BJ (cell line): ENCODE results near the gene RGS10. TPM values are rescaled to one million over a fixed set of nuclear protein-coding genes. Genes with fewer than 3 reads are reported as not detected.
"Not testable (repeated sequence)": the region's sequence is repeated elsewhere in the genome, so short reads cannot be mapped to it uniquely, and the experiment has no call there.

Experiments
- CTCF ChIA-PET: fragments of 350-600 bp; formaldehyde crosslinking; extraction: SDS; loops from one replicate; lab custom pipeline; 2021; ENCODE audit warnings: antibody characterized with exemption, inconsistent platforms; lab: Yijun Ruan, JAX
- POLR2A ChIA-PET: fragments of 300-600 bp; sonication (Branson Sonifier 250); formaldehyde crosslinking; extraction: SDS; loops from one replicate; lab custom pipeline; 2021; ENCODE audit warnings: antibody characterized with exemption; lab: Charles Lee
- DNase-seq: peaks from one replicate; pipeline ENCODE4 v3.0.0-alpha.2; 2011; ENCODE audit warnings: low read depth
- H3K27me3 ChIP-seq: 2 replicates; pipeline ENCODE4 v1.6.0; 2011; ENCODE audit warnings: low read length; ENCODE audit not compliant: control insufficient read depth, insufficient read depth
- H3K36me3 ChIP-seq: 2 replicates; pipeline ENCODE4 v1.5.1; 2011; ENCODE audit warnings: low read length; ENCODE audit not compliant: control insufficient read depth, insufficient read depth
- H3K4me3 ChIP-seq: 2 replicates; pipeline ENCODE4 v1.5.1; 2011; ENCODE audit warnings: low read depth, mild to moderate bottlenecking, control low read depth, low read length
- CTCF ChIP-seq: IDR thresholded peaks from 2 replicates; pipeline ENCODE4 v1.5.1; 2011; ENCODE audit warnings: low read depth, mild to moderate bottlenecking, control low read depth, inconsistent platforms, low read length, moderate library complexity; ENCODE audit not compliant: insufficient read depth
- polyA plus RNA-seq: library from polyadenylated mRNA; depleted of rRNA; stranded (reverse); fragments of >200 nt; gene quantifications from 2 replicates; pipeline ENCODE4 v1.2.3, GENCODE V29; 2011

RGS10 gene
- polyA plus RNA-seq, 1 experiment: 34.5 TPM

GRCh38 chr10:119469325-119469707, 73.2 kb downstream of the RGS10 start:
- POLR2A ChIA-PET: no interaction called here

GRCh38 chr10:119468542-119469324, 73.8 kb downstream of the RGS10 start:
- Histone ChIP-seq H3K27me3 (peaks cover 11% of the 10 kb centered on the region), H3K36me3 (no peaks in the 10 kb centered on the region), H3K4me3 (no peak overlapping the region)
- POLR2A ChIA-PET: no interaction called here
- TF ChIP-seq CTCF: no peak
- CTCF ChIA-PET: no interaction called here
- no peak for DNase-seq

More at GRCh38 chr10:119469325-119469707, 73.2 kb downstream of the RGS10 start:
- H3K36me3 ChIP-seq: no peaks in the 10 kb centered on the region
- TF ChIP-seq CTCF: no peak
- no peak overlapping the region for H3K4me3 ChIP-seq
- CTCF ChIA-PET: interaction anchor here (1.0 to 1.3 kb wide), 2 partner anchors 24 to 271 kb away, joined by 3 to 7 read pairs; no protein-coding TSS in a partner anchor
- H3K27me3 ChIP-seq: peaks cover 11% of the 10 kb centered on the region
- no peak for DNase-seq

- CTCF ChIA-PET: interaction anchor here (1.2 to 1.4 kb wide), 3 partner anchors 8 to 17 kb away, joined by 3 read pairs; no protein-coding TSS in a partner anchor
- no peak overlapping the region for H3K4me3 ChIP-seq
- H3K36me3 ChIP-seq: no peaks in the 10 kb centered on the region
- POLR2A ChIA-PET: no interaction called here
- DNase-seq: no peak
- H3K27me3 ChIP-seq: peaks cover 8% of the 10 kb centered on the region
- no peak for TF ChIP-seq CTCF
These were observed 75.9 kb downstream of the RGS10 start for GRCh38 chr10:119466655-119467054.

- CTCF ChIA-PET: interaction anchor here (1.3 to 1.4 kb wide), 2 partner anchors 15 to 17 kb away, joined by 3 read pairs; no protein-coding TSS in a partner anchor
- Histone ChIP-seq H3K4me3 (no peak overlapping the region), H3K36me3 (no peaks in the 10 kb centered on the region), H3K27me3 (peaks cover 8% of the 10 kb centered on the region)
- POLR2A ChIA-PET: no interaction called here
- TF ChIP-seq CTCF: no peak
- no peak for DNase-seq
These were observed 76.4 kb downstream of the RGS10 start for GRCh38 chr10:119466076-119466475.

GRCh38 chr10:119465085-119465484, 77.4 kb downstream of the RGS10 start:
- no peak overlapping the region for H3K4me3 ChIP-seq
- ChIA-PET POLR2A (no interaction called here), CTCF (no interaction called here)
- no peaks in the 10 kb centered on the region for H3K36me3 ChIP-seq
- H3K27me3 ChIP-seq: peaks cover 6% of the 10 kb centered on the region
- no peak for DNase-seq
- no peak for TF ChIP-seq CTCF

- POLR2A ChIA-PET, H3K36me3 ChIP-seq, DNase-seq, CTCF ChIA-PET, H3K27me3 ChIP-seq, H3K4me3 ChIP-seq: not testable (repeated sequence)
These were observed 79.3 kb downstream of the RGS10 start for GRCh38 chr10:119463195-119463594.
